Measurements from ENCODE around the gene ABHD12.
A peak's percentile ranks its signal among the peaks of the same experiment; 100 is the strongest.
"Not testable (repeated sequence)": the region's sequence is repeated elsewhere in the genome, so short reads cannot be mapped to it uniquely, and the experiment has no call there.

Gene ABHD12

DNA sequence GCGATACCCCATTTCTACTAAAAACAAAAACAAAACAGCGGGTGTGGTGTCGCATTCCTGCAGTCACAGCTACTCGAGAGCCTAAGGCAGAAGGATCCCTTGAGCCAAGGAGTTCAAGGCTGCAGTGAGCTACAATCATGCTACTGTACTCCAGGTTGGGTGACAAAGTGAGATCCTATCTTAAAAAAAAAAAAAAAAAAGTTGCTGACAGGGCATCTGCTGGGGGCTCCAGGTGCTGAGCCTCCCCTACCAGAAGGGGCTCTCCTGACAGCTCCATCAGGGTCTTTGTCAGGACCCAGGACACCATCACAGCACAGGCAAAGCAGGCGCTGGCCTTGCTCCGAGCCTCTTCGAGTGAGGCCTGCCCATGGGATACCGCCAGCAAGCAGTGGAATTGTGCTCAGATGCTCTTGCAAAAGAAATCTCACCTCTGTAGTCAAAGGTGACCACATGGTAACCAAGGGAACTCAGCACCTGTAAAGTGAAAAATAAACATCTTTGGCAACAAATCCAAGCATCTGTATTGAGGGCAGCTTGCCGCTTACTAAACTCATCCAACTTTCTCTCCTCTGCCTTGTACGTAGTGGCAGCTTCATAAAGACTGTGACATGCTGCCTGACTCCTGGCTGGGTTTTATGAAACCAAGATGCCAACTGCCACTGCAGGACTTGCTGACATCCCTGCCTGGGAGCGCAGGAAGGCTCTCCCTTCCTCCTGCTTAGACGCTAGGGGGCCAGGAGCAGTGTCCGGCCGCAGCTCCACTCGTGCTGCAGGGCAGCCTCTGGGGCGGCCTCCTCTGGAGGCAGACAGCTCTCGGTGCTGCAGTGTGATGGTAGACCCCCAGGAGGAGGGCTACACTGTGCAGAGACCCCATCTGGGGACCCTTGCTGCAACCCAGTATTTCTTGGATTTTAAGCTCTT is 75.9 kb downstream of the ABHD12 start:
- no peak for DNase-seq (ENCODE audit: extremely low read depth, low read depth)
- TF ChIP-seq CTCF (IDR thresholded peaks at IDR 0.05; ENCODE audit: low read depth, low read length), result no peak

- TF ChIP-seq CTCF (IDR thresholded peaks at IDR 0.05; ENCODE audit: low read depth, low read length), result no peak
- no peak for DNase-seq (ENCODE audit: extremely low read depth, low read depth)
Observed at GRCh38 chr20:25313593-25313992, 77.0 kb downstream of the ABHD12 start.

DNA sequence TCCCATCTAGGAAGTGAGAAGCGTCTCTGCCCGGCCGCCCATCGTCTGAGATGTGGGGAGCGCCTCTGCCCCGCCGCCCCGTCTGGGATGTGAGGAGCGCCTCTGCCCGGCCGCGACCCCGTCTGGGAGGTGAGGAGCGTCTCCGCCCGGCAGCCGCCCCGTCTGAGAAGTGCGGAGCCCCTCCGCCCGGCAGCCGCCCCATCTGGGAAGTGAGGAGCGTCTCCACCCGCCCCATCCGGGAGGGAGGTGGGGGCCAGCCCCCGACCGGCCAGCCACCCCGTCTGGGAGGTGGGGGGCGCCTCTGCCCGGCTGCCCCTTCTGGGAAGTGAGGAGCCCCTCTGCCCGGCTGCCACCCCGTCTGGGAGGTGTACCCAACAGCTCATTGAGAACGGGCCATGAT is 77.9 kb downstream of the ABHD12 start:
- not testable (repeated sequence) for DNase-seq (ENCODE audit: extremely low read depth, low read depth)

- no peak for TF ChIP-seq CTCF (IDR thresholded peaks at IDR 0.05; ENCODE audit: low read depth, low read length)
- no peak for DNase-seq (ENCODE audit: extremely low read depth, low read depth)
Observed at GRCh38 chr20:25310921-25311728, 79.5 kb downstream of the ABHD12 start.

- peak; percentile 71 for DNase-seq (ENCODE audit: extremely low read depth, low read depth)
- peak; percentile 92 for TF ChIP-seq CTCF (IDR thresholded peaks at IDR 0.05; ENCODE audit: low read depth, low read length)
Observed at GRCh38 chr20:25310268-25310920, 80.2 kb downstream of the ABHD12 start.

DNA sequence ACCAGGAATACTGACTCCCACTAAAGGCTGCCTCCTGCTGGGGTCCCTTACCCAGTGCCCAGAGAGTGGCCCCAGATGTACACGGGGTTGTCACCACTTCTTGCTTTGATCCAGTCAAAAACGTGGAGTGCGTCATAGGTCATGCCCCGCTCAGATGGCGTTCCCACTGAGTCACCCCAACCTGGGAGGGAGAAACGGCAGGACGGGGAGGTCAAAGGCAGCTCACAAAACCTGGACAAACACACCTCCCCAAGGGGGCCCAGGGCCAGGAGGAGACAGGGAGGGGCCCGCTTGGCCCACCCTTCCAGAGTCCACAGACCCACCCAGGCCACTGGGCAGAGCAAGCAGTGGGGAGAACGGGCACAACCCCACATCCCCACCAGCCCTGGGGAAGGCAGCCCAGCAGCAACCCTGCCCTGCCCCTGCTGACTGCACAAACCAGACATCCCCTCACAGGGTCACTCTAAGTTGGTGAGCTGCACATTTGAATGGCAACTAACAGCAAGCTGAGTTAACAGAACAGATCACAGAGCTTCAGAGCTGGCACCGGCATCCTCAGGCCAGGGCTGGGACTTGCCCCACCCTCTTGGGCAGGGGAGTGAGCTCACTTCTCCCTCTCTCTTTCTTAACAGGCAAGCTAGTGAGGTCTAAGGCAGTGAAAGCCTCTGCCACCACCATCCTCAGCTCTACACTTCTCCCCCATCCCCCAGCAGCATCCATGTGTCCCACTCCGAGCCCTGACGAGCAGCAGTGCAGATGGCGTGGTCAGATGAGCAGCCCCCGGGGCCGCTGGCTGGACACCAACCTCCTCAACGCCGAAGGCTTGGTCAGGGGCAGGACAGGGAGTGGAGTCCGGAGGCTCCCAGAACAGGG is 81.0 kb downstream of the ABHD12 start:
- no peak for TF ChIP-seq CTCF (IDR thresholded peaks at IDR 0.05; ENCODE audit: low read depth, low read length)
- peak; percentile 42 for DNase-seq (ENCODE audit: extremely low read depth, low read depth)
